AG08396 (cell line): ENCODE results near the gene NOG.

Source experiments
- DNase-seq: peaks from one replicate; pipeline ENCODE4 v3.0.0; 2012; ENCODE audit warnings: low spot score, mixed read lengths

NOG gene

DNA sequence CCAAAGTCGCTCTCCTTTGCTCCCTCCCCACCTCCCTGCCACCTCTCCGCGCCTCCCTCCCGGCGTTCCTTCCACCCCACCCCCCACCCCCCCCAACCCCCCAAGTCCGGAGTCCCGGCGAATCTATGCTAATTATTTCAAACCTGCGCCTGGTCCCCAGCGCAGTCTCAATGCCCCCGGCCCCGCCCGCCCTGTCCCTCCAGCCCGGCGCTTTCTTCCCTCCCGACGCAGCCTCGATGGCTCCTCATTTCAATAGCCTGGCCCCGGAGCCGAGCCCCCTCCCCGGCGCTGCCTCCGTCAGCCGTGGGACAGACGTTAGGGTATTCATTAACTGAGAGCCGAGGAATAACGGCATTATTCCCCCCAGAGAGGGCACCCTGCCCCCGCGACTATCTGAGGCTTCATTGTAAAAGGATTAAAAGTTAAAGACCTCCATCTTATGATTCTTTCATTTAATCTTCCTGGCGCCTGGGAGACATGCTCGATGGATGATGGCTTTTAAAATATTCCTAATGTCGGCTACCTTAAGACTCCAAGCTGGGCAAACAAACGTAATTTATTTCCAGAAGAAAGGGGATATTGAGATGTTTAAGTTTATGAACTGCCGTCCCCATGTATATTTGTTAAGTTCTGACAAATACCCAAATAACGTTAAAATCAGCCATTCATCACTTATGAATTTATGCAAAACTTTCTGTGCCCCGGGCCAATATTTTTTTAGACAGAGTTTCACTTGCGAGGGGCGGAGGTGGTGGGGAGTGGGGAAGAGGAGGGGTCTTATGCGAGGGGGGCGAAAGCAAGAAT is 3.4 kb downstream of the NOG start:
- DNase-seq: peak; percentile 31

GRCh38 chr17:56597495-56597990 is 4.0 kb downstream of the NOG start:
- peak; percentile 26 for DNase-seq

DNA sequence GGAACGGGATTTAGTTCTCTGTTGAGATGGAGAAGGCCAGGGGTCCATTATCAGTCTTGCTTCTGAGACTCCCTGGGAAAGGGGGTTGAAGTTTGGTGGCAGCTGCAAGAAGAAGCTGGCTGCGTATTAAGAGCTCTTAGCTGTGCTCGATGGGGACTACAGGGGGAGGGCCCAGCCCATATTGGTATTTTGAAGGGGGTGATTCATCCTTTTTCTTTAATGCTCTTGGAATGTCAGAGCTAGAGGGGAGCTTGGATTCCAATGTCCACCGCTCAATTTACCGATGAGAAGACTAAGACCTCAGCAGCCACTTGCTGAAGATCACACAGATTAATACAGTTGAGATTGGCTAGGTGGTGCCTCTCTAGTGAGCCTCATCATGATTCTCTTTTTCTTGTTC is 5.0 kb downstream of the NOG start:
- peak; percentile 37 for DNase-seq

- no peak for DNase-seq
Measured at GRCh38 chr17:56599088-56599487, 5.6 kb downstream of the NOG start.

- DNase-seq: no peak
Measured at GRCh38 chr17:56599566-56599965, 6.1 kb downstream of the NOG start.

DNA sequence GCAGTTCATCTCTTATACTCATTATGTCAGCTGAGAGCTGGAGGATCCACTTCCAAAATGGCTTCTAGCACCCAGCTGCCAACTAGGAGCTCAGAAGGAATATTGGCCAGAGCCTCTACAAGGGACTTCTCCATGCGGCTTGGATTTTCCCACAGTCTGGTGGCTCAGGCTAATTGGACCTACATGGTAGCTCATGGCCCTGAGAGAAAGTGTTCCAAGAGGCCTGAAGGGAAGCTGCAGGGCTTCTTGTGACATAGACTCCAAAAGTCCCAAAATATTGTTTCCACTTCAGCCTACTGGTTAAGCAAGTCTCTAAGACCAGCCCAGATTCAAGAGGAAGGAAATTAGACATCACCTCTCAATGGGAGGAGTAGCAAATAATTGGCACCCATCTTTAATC is 6.8 kb downstream of the NOG start:
- DNase-seq: no peak

DNA sequence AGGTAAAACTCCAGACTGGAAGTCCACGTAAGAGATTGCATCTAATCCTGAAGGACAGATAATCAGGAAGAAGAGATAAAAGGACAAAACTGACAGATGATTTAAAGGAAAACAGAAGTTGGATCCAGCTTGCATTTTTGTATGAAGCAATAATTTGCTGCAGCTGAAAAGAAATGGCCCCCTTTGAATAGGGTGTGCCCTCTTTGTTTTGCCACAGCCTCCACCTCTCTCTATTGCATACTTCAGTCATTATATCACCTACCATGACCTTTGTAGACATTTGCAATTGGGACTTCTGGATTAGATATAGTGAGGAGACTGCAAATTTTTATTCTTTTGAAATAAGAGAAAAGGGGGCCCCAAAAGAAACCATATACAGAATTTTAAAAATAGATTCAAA is 8.1 kb downstream of the NOG start:
- no peak for DNase-seq

- DNase-seq: no peak
Measured at GRCh38 chr17:56602292-56603130, 9.0 kb downstream of the NOG start.

- DNase-seq: no peak
Measured at GRCh38 chr17:56603486-56604238, 10.2 kb downstream of the NOG start.

DNA sequence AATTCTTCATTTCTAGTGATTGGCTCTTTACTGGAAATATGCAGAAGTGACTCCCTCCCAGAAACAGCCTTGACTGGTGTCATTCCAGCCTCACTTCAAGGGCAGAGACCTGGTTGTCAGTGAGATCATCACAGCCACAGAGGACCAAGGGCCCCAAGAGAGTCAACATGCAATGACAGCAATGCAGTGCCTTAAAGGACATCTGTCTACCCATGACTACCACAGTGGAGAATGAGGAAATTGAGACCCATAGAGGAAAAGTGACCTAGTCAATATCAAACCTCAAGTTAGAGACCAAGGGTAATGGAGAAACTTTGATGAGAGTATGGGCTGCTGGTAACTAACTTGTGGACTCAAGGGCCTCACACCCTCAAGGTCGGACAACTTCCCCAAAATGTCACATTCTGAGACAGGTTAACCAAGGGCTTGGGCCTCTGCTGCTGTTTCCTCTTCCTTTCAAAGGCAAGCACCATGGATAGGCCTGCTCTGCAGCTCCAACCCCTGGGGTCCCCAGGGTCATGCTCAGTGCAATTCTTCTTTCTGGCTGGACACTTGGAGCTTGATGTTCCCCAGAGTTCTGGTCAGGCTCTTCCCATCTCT is 11.3 kb downstream of the NOG start:
- no peak for DNase-seq

GRCh38 chr17:56608944-56609343 is 15.4 kb downstream of the NOG start:
- no peak for DNase-seq

GRCh38 chr17:56610321-56610720 is 16.8 kb downstream of the NOG start:
- DNase-seq: no peak

- no peak for DNase-seq
Measured at GRCh38 chr17:56613131-56613530, 19.6 kb downstream of the NOG start.

DNA sequence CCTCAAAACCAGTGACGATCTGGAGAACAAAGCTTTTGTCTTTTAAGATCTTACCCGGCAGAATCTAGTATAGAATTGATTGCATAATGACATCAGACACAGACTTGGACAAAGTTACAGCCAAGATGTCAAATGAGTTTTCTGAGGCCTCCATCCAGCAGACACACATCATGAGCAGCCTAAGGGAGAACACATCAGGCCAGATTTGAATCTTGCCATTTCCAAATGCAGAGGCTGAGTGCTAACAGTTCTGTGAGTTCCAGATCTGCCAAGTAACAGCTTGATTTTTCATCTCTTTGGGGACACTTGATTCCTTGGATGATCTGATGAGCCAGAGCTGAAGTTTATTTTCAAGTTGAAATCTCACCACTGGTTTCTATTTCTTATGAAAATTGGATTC is 21.0 kb downstream of the NOG start:
- DNase-seq: no peak

DNA sequence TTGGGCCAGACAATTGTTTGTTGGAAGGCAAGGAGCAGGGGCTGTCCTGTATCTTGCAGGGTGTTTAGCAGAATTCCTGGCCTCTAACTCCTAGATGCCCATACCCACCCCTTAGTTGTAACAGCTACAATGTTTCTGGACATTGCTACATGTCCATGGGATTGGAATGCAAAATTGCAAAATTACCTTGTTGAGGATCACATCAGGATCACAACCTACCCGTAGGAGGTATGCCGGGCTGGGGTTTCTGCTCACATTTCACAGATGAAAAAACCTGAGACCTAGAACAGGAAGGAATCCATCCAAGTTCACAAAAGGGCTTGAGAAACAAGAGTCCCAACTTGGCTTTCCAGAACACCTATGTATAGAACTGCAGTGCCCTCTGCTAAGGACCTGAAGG is 22.7 kb downstream of the NOG start:
- no peak for DNase-seq

GRCh38 chr17:56623383-56623782 is 29.9 kb downstream of the NOG start:
- DNase-seq: no peak

- DNase-seq: no peak
Measured at GRCh38 chr17:56624309-56624708, 30.8 kb downstream of the NOG start.

- no peak for DNase-seq
Measured at GRCh38 chr17:56624912-56625311, 31.4 kb downstream of the NOG start.

DNA sequence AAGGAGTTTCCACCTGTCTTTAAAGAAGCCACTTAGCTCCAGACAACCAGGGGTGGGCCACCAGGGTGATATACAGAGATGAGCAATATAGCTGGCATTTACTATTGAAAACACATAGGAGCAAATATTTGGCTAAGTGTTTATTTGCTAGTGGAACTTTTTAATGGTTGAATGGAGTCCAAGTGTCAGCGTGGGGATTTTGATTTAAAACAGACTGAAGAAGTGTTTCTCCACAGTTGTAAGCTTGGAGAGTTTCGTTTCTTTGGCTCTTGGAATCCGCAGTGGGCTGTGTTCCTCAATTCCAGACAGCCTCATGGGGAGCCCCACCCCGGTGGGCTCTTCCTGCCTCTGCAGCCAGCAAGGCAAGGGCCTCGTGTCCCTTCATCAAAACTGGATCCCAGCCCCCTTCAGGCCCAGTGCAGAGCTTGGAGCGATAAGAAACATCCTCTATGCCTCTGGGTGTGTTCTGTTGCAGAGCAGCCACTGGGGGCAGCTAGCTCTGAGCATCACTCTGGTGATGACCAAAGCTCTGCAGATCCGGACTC is 36.1 kb downstream of the NOG start:
- DNase-seq: peak; percentile 73

- DNase-seq: no peak
Measured at GRCh38 chr17:56630202-56630601, 36.7 kb downstream of the NOG start.

DNA sequence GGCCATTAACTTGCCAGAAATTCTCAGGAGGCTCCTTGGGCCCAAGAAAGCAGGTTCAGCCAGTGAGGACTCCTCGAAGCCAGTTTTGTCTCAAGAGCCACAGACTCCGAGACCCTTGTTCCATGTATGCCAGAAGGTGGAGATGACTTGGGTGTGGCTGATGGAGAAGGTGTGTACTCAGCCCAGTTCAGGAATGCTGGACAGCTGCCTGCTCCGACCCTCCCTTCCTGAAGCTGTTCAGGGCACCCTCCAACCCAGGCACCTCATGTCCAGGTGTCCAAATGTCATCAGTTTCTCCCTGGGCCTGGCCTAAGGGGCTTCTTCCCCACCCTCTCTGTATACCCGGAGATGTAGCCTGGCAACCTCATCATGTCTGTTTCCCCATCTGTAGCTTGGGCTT is 40.2 kb downstream of the NOG start:
- no peak for DNase-seq

DNA sequence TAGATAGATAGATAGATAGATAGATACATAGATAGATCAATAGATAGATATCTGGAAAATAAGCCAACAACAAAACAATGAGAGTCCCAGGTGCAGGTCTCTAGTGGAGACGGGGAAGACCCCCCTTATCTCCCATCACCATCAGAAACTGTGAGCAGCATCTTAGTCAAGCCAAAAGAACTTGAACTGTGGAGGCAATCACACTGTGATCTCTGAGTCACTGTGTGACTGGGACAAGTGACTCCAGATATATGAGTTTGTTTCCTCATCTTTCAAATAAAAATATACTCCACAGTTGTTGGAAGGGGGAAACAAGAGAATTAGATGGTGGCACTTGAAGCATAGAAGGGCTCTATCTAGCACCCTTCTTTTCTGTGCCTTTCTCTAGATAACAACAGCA is 42.1 kb downstream of the NOG start:
- DNase-seq: no peak
